SK-N-MC (cell line): ENCODE data around the gene ESYT3.

Experiments used
- EZH2 ChIP-seq: fragments of 200-600 bp; sonication (generic); IDR thresholded peaks from one replicate; pipeline ENCODE4 v1.6.1; 2017; ENCODE audit warnings: antibody characterized with exemption
- POLR2AphosphoS5 ChIP-seq: IDR thresholded peaks from 2 replicates; pipeline ENCODE4 v1.6.1; 2012; ENCODE audit warnings: mild to moderate bottlenecking, low read depth, low read length, borderline replicate concordance

- TF ChIP-seq POLR2AphosphoS5 = no peak
- no peak for TF ChIP-seq EZH2
Measured at GRCh38 chr3:138423316-138423715, 11.1 kb upstream of the ESYT3 start.
